NCI-H510A (cell line): Measurements from ENCODE around the gene LAMC2.
A peak's percentile ranks its signal among the peaks of the same experiment; 100 is the strongest.
"Not testable (repeated sequence)": the region's sequence is repeated elsewhere in the genome, so short reads cannot be mapped to it uniquely, and the experiment has no call there.

Source experiments
- DNase-seq: peaks from one replicate; lab custom pipeline; 2025; lab: John Stamatoyannopoulos, UW

LAMC2 gene

DNA sequence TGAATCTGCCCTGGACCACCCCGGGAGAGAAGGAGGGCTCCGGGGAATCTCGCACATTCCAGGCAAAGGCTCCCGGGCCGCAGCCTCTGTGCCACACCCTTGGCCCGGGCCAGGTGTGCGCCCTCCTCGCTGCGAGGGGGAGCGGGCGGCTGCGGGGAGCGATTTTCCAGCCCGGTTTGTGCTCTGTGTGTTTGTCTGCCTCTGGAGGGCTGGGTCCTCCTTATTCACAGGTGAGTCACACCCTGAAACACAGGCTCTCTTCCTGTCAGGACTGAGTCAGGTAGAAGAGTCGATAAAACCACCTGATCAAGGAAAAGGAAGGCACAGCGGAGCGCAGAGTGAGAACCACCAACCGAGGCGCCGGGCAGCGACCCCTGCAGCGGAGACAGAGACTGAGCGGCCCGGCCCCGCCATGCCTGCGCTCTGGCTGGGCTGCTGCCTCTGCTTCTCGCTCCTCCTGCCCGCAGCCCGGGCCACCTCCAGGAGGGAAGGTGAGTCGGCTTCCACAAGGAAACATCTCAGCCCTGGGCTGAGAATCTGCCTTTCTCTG is at the start of gene LAMC2:
TSS of gene LAMC2 (plus strand) at position 324 of the 550 bp plus-strand sequence. CDS start at position 413, 89 bp downstream.
- DNase-seq: peak; percentile 51

DNA sequence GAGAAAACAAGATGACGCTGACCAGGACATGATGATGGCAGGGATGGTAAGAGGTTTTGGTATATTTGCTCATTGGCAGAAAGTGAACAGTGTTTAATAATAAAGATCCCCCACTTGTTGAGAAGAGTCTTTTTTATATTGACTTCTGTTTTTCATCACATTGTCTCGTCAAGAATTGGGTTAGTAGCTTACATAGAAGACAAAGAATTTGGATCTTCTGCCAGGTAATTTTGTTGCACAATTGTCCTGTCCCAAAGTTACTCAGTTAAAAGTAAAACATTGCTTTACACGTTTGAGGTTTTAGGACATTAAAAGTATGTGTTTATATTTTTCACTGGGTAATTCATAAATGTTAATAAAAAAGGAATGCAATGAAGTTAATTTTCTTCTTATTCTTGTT is 48.3 kb upstream of the LAMC2 start:
- DNase-seq: no peak

DNA sequence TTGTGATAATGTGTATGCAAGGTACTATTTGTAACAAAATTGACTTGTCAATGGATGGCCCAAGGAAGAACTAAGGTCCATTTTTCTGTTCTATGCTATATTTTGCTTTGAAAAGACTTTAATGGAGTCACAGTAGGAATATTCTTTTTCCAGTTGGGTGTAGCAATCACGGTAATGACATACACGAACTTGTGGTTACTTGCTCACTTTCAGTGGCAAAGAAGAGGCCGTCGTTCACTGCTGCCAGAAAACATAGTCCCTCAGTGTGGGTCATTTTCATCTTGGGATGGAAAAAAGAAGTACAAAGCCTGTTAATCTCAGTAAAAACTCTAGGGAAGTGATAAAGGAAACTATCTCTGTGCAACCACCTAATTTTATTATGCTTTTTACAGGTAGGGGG is 47.8 kb upstream of the LAMC2 start:
- DNase-seq: no peak

DNA sequence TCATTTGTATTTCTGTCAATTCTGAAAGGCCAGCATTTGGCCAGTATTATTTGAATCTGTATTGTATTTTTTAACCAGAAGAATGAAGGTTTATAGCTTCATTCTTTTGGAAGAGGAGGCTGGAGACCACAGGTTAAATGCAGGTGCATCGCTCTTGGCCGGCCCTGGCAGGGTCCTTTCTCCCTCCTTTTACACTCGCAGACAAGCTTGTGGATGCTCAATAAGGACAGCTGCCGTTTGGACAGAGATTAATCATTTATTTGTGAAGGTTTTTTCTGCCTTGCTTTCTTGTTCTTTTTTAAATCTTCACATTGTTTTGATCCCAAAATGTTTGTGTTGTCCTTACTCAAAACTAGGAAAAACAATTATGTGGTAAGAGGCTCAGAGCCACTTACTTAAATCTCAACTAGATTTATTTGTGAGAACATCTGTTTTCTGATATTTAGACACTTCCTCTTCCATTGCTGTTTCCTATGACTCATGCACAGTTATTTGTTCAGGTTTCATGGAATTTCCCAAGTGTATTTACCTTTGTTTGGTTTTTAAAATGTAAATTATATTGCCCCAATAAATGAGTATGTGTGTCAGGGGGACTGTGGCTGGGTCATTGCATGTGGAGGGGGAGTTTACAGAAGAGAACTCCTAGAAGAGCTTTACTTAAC is 46.7 kb upstream of the LAMC2 start:
- no peak for DNase-seq

DNA sequence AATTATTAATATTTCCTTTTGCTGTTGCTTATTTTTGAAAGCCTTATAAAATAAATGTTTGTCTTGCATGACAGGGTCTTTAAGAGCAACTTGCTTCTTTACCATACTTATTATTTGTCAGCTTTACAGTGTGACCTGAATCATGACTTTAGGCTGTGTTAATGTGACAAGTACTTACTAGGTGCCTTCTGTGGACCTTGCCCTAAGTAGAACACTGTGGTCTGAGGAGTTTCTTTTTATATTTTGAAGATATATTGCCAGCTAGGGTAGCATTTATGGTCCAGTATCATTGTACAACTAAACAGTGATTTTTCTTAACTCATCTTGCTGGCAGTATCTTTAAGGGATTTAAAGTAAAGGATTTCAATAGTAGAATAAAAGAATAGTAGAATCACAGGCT is 45.4 kb upstream of the LAMC2 start:
- no peak for DNase-seq

DNA sequence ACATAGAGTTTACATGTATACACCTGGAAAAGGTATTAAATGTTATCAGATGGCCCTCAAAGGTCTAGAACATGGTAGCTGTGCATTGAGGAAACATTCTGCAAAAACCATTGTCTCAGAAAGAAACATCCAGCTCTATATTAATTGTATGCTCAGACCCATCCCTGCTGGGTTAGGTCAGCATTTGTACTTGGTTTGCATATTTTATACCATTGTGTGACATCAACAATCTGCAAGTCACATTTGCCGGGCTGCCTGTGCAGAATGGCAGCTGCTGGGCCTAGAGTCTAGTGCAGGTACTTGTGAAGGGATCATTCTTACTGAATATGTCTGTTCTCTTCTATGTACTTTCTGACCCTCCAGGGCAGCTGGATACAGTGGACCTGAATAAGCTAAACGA is 43.9 kb upstream of the LAMC2 start:
- DNase-seq: no peak

DNA sequence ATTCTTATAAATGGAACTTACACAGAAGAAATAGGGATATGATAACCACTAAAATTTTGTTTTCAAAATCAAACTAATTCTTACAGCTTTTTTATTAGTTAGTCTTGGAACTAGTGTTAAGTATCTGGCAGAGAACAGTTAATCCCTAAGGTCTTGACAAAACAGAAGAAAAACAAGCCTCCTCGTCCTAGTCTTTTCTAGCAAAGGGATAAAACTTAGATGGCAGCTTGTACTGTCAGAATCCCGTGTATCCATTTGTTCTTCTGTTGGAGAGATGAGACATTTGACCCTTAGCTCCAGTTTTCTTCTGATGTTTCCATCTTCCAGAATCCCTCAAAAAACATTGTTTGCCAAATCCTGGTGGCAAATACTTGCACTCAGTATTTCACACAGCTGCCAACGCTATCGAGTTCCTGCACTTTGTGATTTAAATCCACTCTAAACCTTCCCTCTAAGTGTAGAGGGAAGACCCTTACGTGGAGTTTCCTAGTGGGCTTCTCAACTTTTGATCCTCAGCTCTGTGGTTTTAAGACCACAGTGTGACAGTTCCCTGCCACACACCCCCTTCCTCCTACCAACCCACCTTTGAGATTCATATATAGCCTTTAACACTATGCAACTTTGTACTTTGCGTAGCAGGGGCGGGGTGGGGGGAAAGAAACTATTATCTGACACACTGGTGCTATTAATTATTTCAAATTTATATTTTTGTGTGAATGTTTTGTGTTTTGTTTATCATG is 42.3 kb upstream of the LAMC2 start:
- no peak for DNase-seq

DNA sequence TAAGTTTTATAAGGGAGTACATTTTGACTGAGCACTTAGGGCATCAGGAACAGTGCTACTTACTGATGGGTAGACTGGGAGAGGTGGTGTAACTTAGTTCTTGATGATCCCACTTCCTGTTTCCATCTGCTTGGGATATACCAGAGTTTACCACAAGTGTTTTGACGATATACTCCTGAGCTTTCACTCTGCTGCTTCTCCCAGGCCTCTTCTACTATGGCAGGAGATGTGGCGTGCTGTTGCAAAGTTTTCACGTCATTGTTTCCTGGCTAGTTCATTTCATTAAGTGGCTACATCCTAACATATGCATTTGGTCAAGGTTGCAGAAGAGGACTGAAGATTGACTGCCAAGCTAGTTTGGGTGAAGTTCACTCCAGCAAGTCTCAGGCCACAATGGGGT is 41.3 kb upstream of the LAMC2 start:
- DNase-seq: no peak

DNA sequence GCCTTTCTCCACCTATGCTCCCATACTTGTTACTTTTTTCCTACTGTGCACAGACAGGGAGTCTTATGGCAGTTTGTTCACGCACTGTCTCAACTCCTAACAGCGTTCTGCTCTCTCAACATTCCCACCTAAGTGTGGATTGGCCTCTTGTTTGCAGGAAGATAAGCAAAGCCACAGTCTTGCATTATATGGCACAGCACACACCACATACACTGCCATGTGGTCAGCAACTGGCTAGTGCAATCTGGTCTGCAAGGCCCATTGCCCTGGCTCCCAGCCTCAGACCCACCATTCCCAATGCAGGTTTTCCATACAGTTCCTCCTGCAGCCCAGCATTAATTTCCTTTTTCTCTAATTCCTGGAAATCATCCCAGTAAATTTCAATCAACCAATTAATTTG is 38.3 kb upstream of the LAMC2 start:
- no peak for DNase-seq

DNA sequence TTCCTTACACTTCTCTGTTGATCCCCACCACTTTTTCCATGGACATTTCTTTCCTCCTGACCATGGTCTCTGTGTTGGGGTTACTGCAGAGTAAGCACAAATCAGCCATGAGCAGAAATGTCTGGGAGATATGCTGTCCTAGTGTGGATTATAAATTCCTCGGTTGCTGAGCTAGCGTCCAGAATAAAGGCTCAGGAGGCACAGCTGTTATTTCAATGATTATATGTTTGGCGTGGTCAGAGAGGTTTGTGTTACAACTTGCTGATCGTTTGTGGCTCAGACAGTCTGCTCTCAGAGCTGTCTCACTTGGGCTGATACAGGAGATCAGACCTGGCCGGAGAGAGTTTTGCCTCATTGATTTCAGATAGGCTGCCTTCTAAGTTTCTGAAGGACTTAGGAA is 37.5 kb upstream of the LAMC2 start:
- no peak for DNase-seq

DNA sequence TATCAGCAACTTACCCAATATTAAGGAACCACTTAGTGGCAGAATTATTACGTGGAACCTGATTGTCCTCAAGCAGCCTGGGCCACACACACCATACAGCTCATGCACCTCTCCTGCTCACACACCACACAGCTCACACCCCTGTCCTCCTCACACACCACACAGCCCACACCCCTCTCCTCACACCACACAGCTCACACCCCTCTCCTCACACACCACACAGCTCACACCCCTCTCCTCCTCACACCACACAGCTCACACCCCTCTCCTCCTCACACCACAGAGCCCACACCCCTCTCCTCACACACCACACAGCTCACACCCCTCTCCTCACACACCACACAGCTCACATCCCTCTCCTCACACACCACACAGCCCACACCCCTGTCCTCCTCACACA is 36.8 kb upstream of the LAMC2 start:
- no peak for DNase-seq

DNA sequence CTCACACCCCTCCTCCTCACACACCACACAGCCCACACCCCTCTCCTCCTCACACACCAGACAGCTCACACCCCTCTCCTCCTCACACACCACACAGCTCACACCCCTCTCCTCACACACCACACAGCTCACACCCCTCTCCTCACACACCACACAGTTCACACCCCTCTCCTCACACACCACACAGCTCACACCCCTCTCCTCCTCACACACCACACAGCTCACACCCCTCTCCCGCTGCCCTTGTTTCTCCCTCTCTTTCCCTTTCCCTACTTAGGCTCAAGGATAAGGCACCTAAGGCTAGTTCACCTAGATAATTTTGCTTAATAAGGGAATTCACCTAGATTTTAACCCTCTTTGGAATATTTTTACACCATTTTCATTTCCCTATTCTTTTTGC is 36.0 kb upstream of the LAMC2 start:
- not testable (repeated sequence) for DNase-seq

DNA sequence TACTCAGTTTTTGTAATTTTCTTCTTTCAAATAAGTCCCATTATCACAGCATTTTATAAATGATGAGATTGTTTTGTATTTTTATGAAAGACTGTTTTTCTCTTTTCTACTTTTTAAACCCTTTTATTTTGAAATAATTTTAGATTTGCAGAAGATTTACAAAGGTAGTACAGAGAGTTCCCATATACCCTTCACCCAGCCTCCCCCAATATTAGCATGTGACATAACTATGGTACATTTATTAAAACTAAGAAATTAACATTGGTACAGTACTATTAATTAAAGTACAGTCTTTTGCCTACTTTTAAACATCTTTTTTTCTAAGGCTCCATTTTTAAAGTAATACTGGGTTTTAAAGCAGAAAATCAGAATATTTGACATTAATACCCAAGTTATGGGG is 35.6 kb upstream of the LAMC2 start:
- DNase-seq: no peak

DNA sequence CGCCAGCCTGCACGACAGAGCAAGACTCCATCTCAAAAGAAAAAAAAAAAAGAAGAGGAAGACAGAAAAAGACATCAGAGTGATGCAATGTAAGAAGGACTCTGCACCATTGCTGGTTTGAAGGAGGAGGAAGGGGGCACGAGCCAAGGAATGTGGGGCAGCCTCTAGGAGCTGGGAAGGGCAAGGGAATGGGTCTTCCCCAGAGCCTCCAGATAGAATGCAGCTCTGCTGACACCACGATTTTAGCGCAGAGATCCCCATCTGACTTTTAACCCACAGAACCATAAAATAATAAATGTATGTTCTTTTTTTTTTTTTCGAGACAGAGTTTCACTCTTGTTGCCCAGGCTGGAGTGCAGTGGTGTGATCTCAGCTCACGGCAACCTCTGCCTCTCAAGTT is 33.9 kb upstream of the LAMC2 start:
- no peak for DNase-seq

DNA sequence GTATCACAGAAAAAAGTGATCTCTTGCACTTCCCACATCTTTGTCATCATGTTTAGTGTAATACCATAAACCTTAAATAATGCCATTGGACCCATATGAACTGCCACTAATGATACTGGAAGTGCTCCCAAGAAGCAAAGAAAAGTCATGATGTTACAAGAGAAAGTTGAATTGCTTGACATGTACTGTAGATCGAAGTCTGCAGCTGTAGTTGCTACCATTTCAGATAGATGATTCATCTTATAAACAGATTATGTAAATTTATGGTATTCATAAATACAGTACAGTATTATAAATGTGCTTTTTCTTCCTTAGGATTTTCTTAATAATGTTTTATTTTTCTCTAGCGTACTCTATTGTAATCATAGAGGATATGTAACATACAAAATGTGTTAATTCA is 30.1 kb upstream of the LAMC2 start:
- no peak for DNase-seq

DNA sequence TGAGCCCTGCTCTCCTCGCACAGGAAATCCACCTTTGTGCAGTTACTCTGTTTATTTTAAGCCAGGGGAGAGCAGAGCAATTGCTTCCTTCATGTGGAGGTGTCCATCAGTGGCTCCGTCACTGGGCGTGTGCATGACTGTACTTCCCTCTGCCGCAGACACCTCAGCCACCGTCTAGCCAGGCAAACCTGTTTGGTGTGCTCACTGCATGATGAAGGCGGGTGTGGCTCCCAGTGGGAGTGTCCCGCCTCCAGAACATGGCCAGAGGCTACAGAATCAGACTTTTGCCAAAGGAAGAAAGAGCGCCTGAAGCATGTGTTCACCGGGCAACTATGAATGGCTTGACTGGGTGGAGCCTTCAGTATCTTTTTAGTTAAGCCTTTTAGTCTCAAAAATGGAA is 26.1 kb upstream of the LAMC2 start:
- peak; percentile 65 for DNase-seq

DNA sequence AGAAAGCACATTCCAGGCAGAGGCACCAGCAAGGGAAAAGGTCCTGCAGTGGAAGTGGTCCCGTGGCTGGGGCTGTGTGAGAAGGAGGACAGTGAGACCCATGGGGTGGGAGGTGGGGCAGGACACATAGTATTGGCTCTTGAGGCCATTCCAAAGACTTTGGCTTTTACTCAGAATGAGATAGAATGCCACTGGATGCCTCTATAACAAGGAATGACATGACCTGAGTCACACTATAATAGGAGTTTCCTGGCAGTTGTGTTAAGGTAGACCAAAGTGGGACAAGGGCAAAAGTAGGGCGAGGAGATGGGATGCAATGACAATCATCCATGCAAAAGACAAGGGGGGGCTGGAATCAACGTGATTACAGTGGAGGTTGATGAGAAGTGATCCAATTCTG is 24.7 kb upstream of the LAMC2 start:
- DNase-seq: no peak

DNA sequence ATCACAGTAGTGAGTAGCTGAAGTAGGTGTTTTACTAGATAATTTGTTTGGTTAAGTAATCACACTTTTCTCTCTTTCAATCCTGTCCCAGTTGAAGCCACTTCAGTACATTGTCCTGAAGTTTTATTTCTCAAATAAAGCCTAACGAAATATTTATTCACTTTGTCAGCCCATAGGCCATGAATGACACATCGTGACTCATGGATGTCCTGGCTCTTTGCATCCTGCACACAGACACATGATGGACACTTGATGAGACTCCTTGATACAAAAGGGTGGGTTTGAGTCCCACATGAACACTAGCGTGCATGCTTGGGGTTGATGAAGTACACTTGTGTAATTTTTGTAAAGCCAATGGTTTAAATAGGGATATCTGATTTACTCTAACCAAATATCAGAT is 22.7 kb upstream of the LAMC2 start:
- DNase-seq: no peak

DNA sequence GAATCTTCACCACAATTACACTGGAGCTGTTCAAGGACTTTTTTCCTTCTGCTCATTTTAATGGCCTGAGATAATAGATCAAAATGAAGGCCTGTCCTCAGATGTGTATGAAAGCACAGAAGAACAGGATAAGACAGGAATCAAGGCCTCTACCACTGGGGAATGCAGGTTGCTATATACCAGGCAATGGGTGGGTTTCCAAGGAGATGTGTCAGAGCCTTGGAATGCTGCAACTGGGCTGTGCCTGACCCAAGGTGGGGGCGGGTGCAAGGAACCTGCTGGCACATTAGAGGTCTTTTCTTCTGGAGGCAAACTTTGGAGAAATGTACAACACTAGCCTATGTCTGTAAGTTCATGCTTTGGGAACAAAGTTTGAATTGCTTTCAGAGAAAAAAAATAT is 21.7 kb upstream of the LAMC2 start:
- DNase-seq: no peak

DNA sequence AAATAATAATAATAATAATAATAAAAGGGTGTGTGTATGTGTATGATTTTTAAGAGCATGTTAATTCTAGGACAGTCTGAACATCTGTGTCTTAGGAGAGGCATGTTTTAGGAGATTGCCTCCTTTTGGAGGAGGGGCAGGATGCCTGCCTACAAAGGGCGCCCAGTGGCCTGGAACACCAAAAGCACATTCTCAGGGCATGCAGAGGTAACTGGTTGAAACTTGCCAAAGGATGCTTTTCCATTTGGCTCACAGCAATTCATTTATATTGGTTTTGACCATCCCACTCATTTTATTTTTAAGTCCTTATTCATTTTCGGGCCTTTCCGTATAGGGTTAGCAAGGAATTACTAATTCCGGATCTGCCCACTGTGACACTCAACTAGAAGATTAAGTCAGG is 21.1 kb upstream of the LAMC2 start:
- DNase-seq: no peak

DNA sequence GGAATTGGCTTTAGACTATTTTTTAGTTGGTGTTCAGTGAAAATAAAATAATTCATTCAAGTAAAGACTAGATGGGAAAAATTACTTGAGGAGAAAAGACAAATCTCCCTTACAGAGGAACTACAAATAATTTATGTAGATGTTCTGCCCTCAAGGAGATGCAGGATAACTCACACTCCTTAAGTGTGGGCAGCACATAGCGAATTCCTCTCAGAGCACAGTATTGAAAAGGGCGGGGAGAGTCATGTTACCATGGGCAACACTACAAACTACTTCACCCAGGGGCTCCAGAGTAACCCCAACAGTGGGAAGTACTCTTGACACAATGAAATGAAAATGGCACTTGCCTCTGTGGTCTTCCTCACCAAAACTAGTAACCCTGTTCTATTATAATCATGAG is 20.6 kb upstream of the LAMC2 start:
- no peak for DNase-seq

DNA sequence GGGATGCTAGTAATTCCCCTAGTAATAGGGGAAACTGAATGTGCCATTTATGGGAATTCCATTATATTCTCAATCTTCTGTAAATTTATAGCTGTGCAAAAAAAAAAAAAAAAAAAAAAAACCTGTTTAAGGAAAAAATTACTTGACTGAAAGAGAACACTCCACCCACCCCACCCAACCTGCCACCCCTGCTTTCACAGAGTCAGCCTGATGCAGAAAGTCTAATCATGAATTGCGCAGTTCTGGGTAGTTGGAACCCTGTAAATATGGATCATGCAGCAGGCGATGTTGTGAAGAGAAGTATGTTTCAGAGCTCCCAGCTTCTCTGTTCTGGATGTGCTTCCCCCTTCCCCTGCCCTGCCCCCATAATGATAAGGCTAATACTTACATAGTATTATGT is 19.6 kb upstream of the LAMC2 start:
- no peak for DNase-seq

DNA sequence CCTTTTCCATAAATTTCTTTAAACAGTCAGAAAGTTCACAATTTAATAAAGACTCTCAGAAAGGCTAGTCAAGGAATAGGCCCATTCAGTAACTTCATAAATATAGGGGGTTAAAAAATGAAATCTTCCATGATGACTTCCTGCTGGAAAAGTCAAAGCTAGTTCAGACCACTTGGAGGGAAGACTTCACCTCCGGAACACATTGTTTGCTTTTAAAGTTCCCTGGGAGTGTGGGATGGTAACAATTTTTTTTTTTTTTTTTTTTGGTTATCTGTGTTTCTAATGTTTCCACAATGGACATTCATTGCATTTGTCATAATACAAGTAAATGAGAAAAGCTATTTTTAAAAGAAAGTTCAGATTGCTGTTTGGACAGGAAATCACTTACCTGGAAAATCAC is 18.4 kb upstream of the LAMC2 start:
- DNase-seq: no peak

DNA sequence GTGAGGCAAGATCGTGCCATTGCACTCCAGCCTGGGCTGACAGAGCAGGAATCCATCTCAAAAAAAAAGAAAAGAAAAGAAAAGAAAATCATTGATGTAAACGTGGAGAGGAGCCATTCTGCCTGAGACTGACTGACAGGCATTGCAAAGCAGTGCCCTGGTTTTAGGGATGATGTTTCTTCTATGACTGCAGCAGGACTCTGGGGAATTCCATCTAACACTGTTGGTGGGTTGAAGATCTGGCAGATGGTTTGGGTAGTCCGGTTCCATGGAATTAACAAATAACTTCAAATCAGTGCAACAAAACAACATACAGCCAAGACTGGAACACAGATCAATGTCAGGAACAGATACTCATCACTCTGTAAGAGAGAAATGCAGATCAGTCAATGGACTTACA is 17.8 kb upstream of the LAMC2 start:
- DNase-seq: no peak
